GM12878 (cell line): ENCODE results near the gene RAP1A. TPM values are rescaled to one million over a fixed set of nuclear protein-coding genes. Genes with fewer than 3 reads are reported as not detected.

ENCODE experiments used
- ATAC-seq: fragments of 200-7000 bp; cut with Tn5 transposase; 3 replicates; pipeline ENCODE4 v1.9.1; 2020; ENCODE audit warnings: mild to moderate bottlenecking, moderate library complexity
- BruUV-seq: library from RNA; stranded (reverse); fragments of 400-500 nt; replicated peaks from 2 replicates; lab custom pipeline; 2021; lab: Mats Ljungman, UMichigan
- CTCF ChIA-PET: fragments of 300-600 bp; sonication (Branson Sonifier 250); formaldehyde crosslinking; extraction: SDS; loops from one replicate; lab custom pipeline; 2021; ENCODE audit warnings: inconsistent platforms; lab: Yijun Ruan, JAX
- POLR2A ChIA-PET: fragments of 350-600 bp; formaldehyde crosslinking; extraction: SDS; loops from one replicate; lab custom pipeline; 2021; ENCODE audit warnings: inconsistent platforms; lab: Charles Lee
- RAD21 ChIA-PET: fragments of 300-600 bp; sonication (Branson Sonifier 250); formaldehyde crosslinking; loops from one replicate; lab custom pipeline; 2023; ENCODE audit warnings: antibody characterized with exemption; ENCODE audit not compliant: unreplicated experiment; lab: Charles Lee
- SMC1A ChIA-PET: fragments of 300-600 bp; sonication (Branson Sonifier 250); formaldehyde crosslinking; loops from one replicate; lab custom pipeline; 2023; ENCODE audit not compliant: unreplicated experiment, uncharacterized antibody; lab: Charles Lee
- DNase-seq: peaks from one replicate; pipeline ENCODE4 v3.0.0-alpha.2; 2011; ENCODE audit warnings: low read depth, low spot score
- FAIRE-seq: peaks from 3 replicates; lab custom pipeline; 2011; peaks lifted over from hg19 to GRCh38; lab: Jason Lieb, UNC
- H2AFZ ChIP-seq: 2 replicates; pipeline ENCODE4 v1.6.0; 2011; ENCODE audit warnings: low read depth, low read length, control low read depth; ENCODE audit not compliant: control insufficient read depth
- H3K27ac ChIP-seq: 2 replicates; pipeline ENCODE4 v1.5.1; 2011; ENCODE audit warnings: control low read depth; ENCODE audit not compliant: control insufficient read depth, insufficient read depth
- H3K27me3 ChIP-seq, 2 experiments: replicated peaks in 1 of 2; 2 replicates each; pipeline versions ENCODE4 v1.6.0 to v1.6.1; 2011; ENCODE audit warnings: low read length in 1 of 2; ENCODE audit not compliant: control insufficient read depth in 2 of 2, insufficient read depth in 2 of 2
- H3K36me3 ChIP-seq, 2 experiments: 2 replicates each; pipeline ENCODE4 v1.5.1; 2011; ENCODE audit warnings: low read length in 1 of 2; ENCODE audit not compliant: control insufficient read depth in 2 of 2, insufficient read depth in 2 of 2
- H3K4me1 ChIP-seq: 2 replicates; pipeline ENCODE4 v1.6.1; 2011; ENCODE audit warnings: mild to moderate bottlenecking, low read length, moderate library complexity, mixed read lengths; ENCODE audit not compliant: control insufficient read depth, insufficient read depth
- H3K4me2 ChIP-seq: 2 replicates; pipeline ENCODE4 v1.6.0; 2011; ENCODE audit warnings: control low read depth; ENCODE audit not compliant: control insufficient read depth, insufficient read depth
- H3K4me3 ChIP-seq: fragments of 200-600 bp; sonication (generic); 2 replicates; pipeline ENCODE4 v1.5.1; 2016
- H3K79me2 ChIP-seq: 2 replicates; pipeline ENCODE4 v1.6.0; 2011; ENCODE audit warnings: low read length; ENCODE audit not compliant: control insufficient read depth, insufficient read depth
- H3K9ac ChIP-seq: 2 replicates; pipeline ENCODE4 v1.8.0; 2011; ENCODE audit warnings: low read length, control low read depth, mixed read lengths; ENCODE audit not compliant: control insufficient read depth, insufficient read depth
- H3K9me3 ChIP-seq: replicated peaks from 3 replicates; pipeline ENCODE4 v1.5.1; 2011; ENCODE audit warnings: mild to moderate bottlenecking, low read length; ENCODE audit not compliant: control insufficient read depth, insufficient read depth
- H4K20me1 ChIP-seq: 2 replicates; pipeline ENCODE4 v1.6.0; 2011; ENCODE audit not compliant: control insufficient read depth, insufficient read depth
- BRCA1 ChIP-seq: IDR thresholded peaks from 2 replicates; pipeline ENCODE4 v1.6.1; 2011; ENCODE audit warnings: low read depth, low read length, improper control_type of control experiment
- CEBPB ChIP-seq, 2 experiments: fragments of 150-350 bp in 1 of 2; IDR thresholded peaks; 2 replicates each; pipeline ENCODE4 v1.6.1; 2012 to 2014; ENCODE audit warnings: low read depth in 2 of 2, low read length in 2 of 2, borderline replicate concordance in 1 of 2, inconsistent platforms in 1 of 2
- EED ChIP-seq: sonication (generic); IDR thresholded peaks from 2 replicates; pipeline ENCODE4 v1.6.1; 2016; ENCODE audit warnings: antibody characterized with exemption, low read depth
- HDGF ChIP-seq: fragments of 450-650 bp; IDR thresholded peaks from 2 replicates; pipeline ENCODE4 v1.6.1; 2016; ENCODE audit warnings: antibody characterized with exemption
- IKZF1 ChIP-seq: fragments of 450-650 bp; conservative IDR thresholded peaks from 2 replicates; pipeline ENCODE4 v1.6.1; 2017; ENCODE audit warnings: antibody characterized with exemption, mild to moderate bottlenecking
- IRF4 ChIP-seq: IDR thresholded peaks from 2 replicates; pipeline ENCODE4 v1.6.1; 2011; ENCODE audit warnings: low read depth, low read length
- KAT2A ChIP-seq: conservative IDR thresholded peaks from 2 replicates; pipeline ENCODE4 v1.6.1; 2011; ENCODE audit warnings: low read depth, low read length; ENCODE audit not compliant: control insufficient read depth
- ZNF274 ChIP-seq: IDR thresholded peaks from one replicate; pipeline ENCODE4 v1.8.0; 2011; ENCODE audit not compliant: insufficient read length, insufficient read depth
- ZNF622 ChIP-seq: fragments of 450-650 bp; IDR thresholded peaks from 2 replicates; pipeline ENCODE4 v1.6.1; 2017; ENCODE audit warnings: mild to moderate bottlenecking, inconsistent platforms
- ZZZ3 ChIP-seq: IDR thresholded peaks from 2 replicates; pipeline ENCODE4 v1.6.1; 2011; ENCODE audit warnings: low read depth; ENCODE audit not compliant: control insufficient read depth, insufficient read length
- WGBS: methylation state at CpG from one replicate; pipeline ENCODE4 v1.1.6; 2016; ENCODE audit warnings: low lambda C conversion rate; ENCODE audit not compliant: insufficient replicate concordance, insufficient coverage; ENCODE audit errors: missing lambda C conversion rate; 5-methylcytosine and 5-hydroxymethylcytosine counted together
- in situ Hi-C: fragments of 300-500 bp; cut with MboI; formaldehyde crosslinking; loops from 9 replicates; pipeline ENCODE4 v1.14.3; 2018; ENCODE audit warnings: mixed read lengths
- intact Hi-C: fragments of 100-400 bp; cut with micrococcal nuclease; formaldehyde crosslinking; loops from one replicate; pipeline ENCODE4 v1.14.2; 2022; ENCODE audit not compliant: unreplicated experiment
- polyA plus RNA-seq, 11 experiments: library from polyadenylated mRNA; depleted of rRNA in 4 of 11; unstranded in 6 of 11; stranded (reverse) in 5 of 11; fragments of >200 nt; fragmentation: Nextera tagmentation in 4 of 11; fragmentation: Illumina TruSeq in 1 of 11; extraction: Ambion mirVana in 4 of 11; extraction: Trizol in 1 of 11; gene quantifications; 1 replicate in 1 of 11; 2 replicates in 10 of 11; pipeline versions ENCODE4 v1.2.1 to v1.2.3, GENCODE V29; 2011 to 2016; ENCODE audit warnings: inconsistent platforms in 2 of 11, missing spikeins in 2 of 11, low read depth in 1 of 11
- total RNA-seq, 4 experiments: library from RNA; depleted of rRNA in 3 of 4; stranded (reverse); fragments of >200 nt in 3 of 4; fragmentation: Illumina TruSeq in 1 of 4; extraction: Trizol in 1 of 4; gene quantifications; 2 replicates each; pipeline versions ENCODE4 v1.2.1 to v1.2.3, GENCODE V29; 2013 to 2021
- TF ChIP-seq, protein P1 (sequence below): IDR thresholded peaks from 2 replicates; pipeline ENCODE4 v1.6.1; 2011; ENCODE audit warnings: borderline replicate concordance, low read depth, mild to moderate bottlenecking, moderate library complexity, mixed read lengths, low read length; ENCODE audit not compliant: insufficient read depth; ENCODE audit errors: extremely low read length
- TF ChIP-seq, protein P2 (sequence below): fragments of 450-650 bp; conservative IDR thresholded peaks from 2 replicates; pipeline ENCODE4 v1.6.1; 2017; ENCODE audit warnings: mild to moderate bottlenecking, moderate library complexity

The RAP1A gene
- total and polyA plus RNA-seq, 10 of the 15 experiments (the other 5 are each of a cell fraction or from before 2014, with no cell fraction given) = 38.4 to 213 (median 86.0) TPM

DNA sequence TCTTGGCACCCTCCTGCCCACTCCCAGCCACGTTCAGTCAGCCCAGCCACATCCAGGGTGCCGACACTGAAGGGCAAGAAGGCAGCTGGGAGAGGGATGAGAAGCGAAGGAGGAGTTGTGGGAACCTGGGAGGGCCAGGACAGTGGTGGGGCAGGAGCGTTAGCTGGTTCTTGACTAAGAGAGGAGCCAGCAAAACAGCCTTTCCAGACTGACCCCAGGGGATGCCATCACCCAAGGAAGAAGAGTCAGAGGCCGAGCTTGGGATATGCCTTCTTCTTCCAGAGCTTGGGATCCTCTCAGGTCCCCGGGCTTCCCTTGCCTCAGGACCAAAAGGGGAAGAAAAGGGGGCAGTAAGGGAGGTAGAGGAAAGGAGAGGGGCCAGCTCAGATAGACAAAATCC, 112.4 kb downstream of the RAP1A start:
- Histone ChIP-seq H4K20me1 (no peaks in the 10 kb centered on the region; the same call in 1 of the 2 replicates), H3K4me2 (no peak overlapping the region), H3K4me3 (no peak overlapping the region), H3K4me1 (no peaks in the 10 kb centered on the region), H2AFZ (no peak overlapping the region), H3K9me3 (no peaks in the 10 kb centered on the region), H3K9ac (no peak overlapping the region), H3K36me3 (no peaks in the 10 kb centered on the region), H3K27me3 (peaks cover 0 to 2% of the 10 kb centered on the region in 2 experiments; a peak in 2 of 4 replicates), H3K27ac (no peak overlapping the region), H3K79me2 (no peaks in the 10 kb centered on the region)
- WGBS = 65% methylated on average over 6 of the region's 6 CpGs
- no peak for ATAC-seq
- no peak for FAIRE-seq
- CTCF ChIA-PET = interaction anchor here (0.7 to 1.8 kb wide), 3 partner anchors 10 to 18 kb away, joined by 3 to 5 read pairs (median 4); no protein-coding TSS in a partner anchor
- POLR2A ChIA-PET = interaction anchor here (0.7 kb wide), 1 partner anchor 19 kb away, joined by 3 read pairs; no protein-coding TSS in a partner anchor
- RAD21 ChIA-PET = interaction anchor here (1.3 kb wide), 1 partner anchor 22 kb away, joined by 3 read pairs; no protein-coding TSS in a partner anchor
- SMC1A ChIA-PET = interaction anchor here (0.8 to 0.9 kb wide), 2 partner anchors 18 to 29 kb away, joined by 3 read pairs; no protein-coding TSS in a partner anchor
- no TSS peak for BruUV-seq
- no peak for DNase-seq
- intact Hi-C loops (no loop called here), in situ Hi-C loops (no loop called here)
- TF ChIP-seq EED (no peak), IRF4 (no peak), ZNF274 (no peak), IKZF1 (no peak)

DNA sequence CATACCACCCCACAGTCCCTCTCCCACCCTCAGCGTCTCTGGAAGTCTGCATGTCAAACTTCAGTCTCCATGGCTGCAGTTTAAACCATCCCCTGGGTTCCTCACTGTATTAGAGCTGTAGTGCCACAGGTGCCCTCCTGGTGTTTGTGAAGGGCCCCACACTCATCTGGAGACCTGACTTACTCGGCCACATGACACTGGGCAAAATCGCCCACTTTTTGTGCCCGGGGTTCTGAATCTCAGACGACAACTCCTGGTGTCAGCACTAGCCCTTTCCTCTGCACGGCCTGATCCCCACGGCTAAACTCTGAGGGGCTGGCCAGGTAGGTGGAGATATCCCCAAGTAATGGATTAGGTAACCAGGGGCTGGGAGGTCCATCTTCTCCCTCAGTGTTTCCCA, 113.1 kb downstream of the RAP1A start:
- CTCF ChIA-PET = interaction anchor here (0.8 kb wide), 1 partner anchor 146 kb away, joined by 3 read pairs; no protein-coding TSS in a partner anchor
- no peak for FAIRE-seq
- TF ChIP-seq HDGF (no peak), ZNF622 (no peak), BRCA1 (no peak), CEBPB (IDR thresholded peaks at IDR 0.05; ENCODE audit: borderline replicate concordance in 1 of 2, low read depth in 2 of 2, low read length in 2 of 2) (no peak), ZZZ3 (no peak), KAT2A (no peak)
- TF ChIP-seq, protein P1, sequence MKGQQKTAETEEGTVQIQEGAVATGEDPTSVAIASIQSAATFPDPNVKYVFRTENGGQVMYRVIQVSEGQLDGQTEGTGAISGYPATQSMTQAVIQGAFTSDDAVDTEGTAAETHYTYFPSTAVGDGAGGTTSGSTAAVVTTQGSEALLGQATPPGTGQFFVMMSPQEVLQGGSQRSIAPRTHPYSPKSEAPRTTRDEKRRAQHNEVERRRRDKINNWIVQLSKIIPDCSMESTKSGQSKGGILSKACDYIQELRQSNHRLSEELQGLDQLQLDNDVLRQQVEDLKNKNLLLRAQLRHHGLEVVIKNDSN = no peak
- TF ChIP-seq, protein P2, sequence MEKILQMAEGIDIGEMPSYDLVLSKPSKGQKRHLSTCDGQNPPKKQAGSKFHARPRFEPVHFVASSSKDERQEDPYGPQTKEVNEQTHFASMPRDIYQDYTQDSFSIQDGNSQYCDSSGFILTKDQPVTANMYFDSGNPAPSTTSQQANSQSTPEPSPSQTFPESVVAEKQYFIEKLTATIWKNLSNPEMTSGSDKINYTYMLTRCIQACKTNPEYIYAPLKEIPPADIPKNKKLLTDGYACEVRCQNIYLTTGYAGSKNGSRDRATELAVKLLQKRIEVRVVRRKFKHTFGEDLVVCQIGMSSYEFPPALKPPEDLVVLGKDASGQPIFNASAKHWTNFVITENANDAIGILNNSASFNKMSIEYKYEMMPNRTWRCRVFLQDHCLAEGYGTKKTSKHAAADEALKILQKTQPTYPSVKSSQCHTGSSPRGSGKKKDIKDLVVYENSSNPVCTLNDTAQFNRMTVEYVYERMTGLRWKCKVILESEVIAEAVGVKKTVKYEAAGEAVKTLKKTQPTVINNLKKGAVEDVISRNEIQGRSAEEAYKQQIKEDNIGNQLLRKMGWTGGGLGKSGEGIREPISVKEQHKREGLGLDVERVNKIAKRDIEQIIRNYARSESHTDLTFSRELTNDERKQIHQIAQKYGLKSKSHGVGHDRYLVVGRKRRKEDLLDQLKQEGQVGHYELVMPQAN = no peak

More for the DNA sequence above, 113.1 kb downstream of the RAP1A start:
- H2AFZ ChIP-seq = no peak overlapping the region
- no peak overlapping the region for H3K4me3 ChIP-seq
- H3K27me3 ChIP-seq = peaks cover 0 to 2% of the 10 kb centered on the region in 2 experiments; a peak in 2 of 4 replicates
- no TSS peak for BruUV-seq
- 94% methylated on average over 7 of the region's 7 CpGs for WGBS
- in situ Hi-C loops (no loop called here), intact Hi-C loops (no loop called here)
- peaks cover 1% of the 10 kb centered on the region; the same call in 1 of the 2 replicates for H3K4me1 ChIP-seq
- ChIA-PET SMC1A (interaction anchor here (0.9 kb wide), 1 partner anchor 28 kb away, joined by 3 read pairs; no protein-coding TSS in a partner anchor), POLR2A (no interaction called here), RAD21 (interaction anchor here (1.2 to 1.3 kb wide), 2 partner anchors 22 to 255 kb away, joined by 3 read pairs; no protein-coding TSS in a partner anchor)
- no peak for DNase-seq
- H3K79me2 ChIP-seq = no peaks in the 10 kb centered on the region
- no peak; the same call in 2 of the 3 replicates for ATAC-seq
- H3K9ac ChIP-seq = no peak overlapping the region
- no peaks in the 10 kb centered on the region for H3K36me3 ChIP-seq
- H3K27ac ChIP-seq = no peak overlapping the region
- H4K20me1 ChIP-seq = no peaks in the 10 kb centered on the region; the same call in 1 of the 2 replicates
- no peaks in the 10 kb centered on the region for H3K9me3 ChIP-seq
- H3K4me2 ChIP-seq = no peak overlapping the region
